H1 (cell line): ENCODE results near the gene NBAS. TPM values are rescaled to one million over a fixed set of nuclear protein-coding genes. Genes with fewer than 3 reads are reported as not detected.

ENCODE experiments used
- CTCF ChIA-PET: fragments of 300-600 bp; sonication (Branson Sonifier 250); formaldehyde crosslinking; loops from one replicate; lab custom pipeline; 2021; ENCODE audit not compliant: partially characterized antibody; lab: Charles Lee
- POLR2A ChIA-PET: fragments of 300-600 bp; sonication (Branson Sonifier 250); formaldehyde crosslinking; loops from one replicate; lab custom pipeline; 2021; ENCODE audit warnings: inconsistent platforms; ENCODE audit not compliant: partially characterized antibody; lab: Charles Lee
- DNase-seq, 2 experiments: peaks; one replicate each; pipeline versions ENCODE4 v3.0.0 to v3.0.0-alpha.2; 2010 to 2022; ENCODE audit warnings: low spot score in 2 of 2, low read depth in 1 of 2, mixed read lengths in 1 of 2
- FAIRE-seq: peaks from 2 replicates; lab custom pipeline; 2011; peaks lifted over from hg19 to GRCh38; lab: Jason Lieb, UNC
- H2AFZ ChIP-seq: 2 replicates; pipeline ENCODE4 v1.8.1; 2012; ENCODE audit warnings: low read length, inconsistent platforms
- H2AK5ac ChIP-seq: 2 replicates; pipeline ENCODE4 v1.6.1; 2013; ENCODE audit warnings: low read depth, low read length
- H2BK120ac ChIP-seq: replicated peaks from 2 replicates; pipeline ENCODE3; 2013; ENCODE audit warnings: low read depth, low read length, inconsistent platforms
- H2BK12ac ChIP-seq: 2 replicates; pipeline ENCODE4 v1.6.1; 2013; ENCODE audit warnings: low read depth, low read length
- H2BK15ac ChIP-seq: 2 replicates; pipeline ENCODE4 v1.6.1; 2013; ENCODE audit warnings: low read length
- H2BK20ac ChIP-seq: 2 replicates; pipeline ENCODE4 v1.6.1; 2013; ENCODE audit warnings: low read length
- H2BK5ac ChIP-seq: 2 replicates; pipeline ENCODE4 v1.6.1; 2013; ENCODE audit warnings: low read depth, low read length
- H3K14ac ChIP-seq: 2 replicates; pipeline ENCODE4 v1.6.1; 2013; ENCODE audit warnings: inconsistent platforms; ENCODE audit not compliant: insufficient read length
- H3K18ac ChIP-seq: 2 replicates; pipeline ENCODE4 v1.6.1; 2013; ENCODE audit warnings: low read length; ENCODE audit errors: extremely low read depth
- H3K23ac ChIP-seq: 2 replicates; pipeline ENCODE4 v1.6.1; 2013; ENCODE audit warnings: inconsistent platforms; ENCODE audit not compliant: insufficient read length
- H3K23me2 ChIP-seq: 2 replicates; pipeline ENCODE4 v1.6.1; 2013; ENCODE audit warnings: low read depth, low read length
- H3K27ac ChIP-seq: 2 replicates; pipeline ENCODE4 v1.6.1; 2011; ENCODE audit warnings: low read depth, low read length, inconsistent platforms
- H3K27me3 ChIP-seq, 4 experiments: replicated peaks in 1 of 4; 1 replicate in 1 of 4; 2 replicates in 3 of 4; pipeline versions ENCODE4 v1.6.1 to v1.8.1; 2011 to 2013; ENCODE audit warnings: low read length in 3 of 4, mild to moderate bottlenecking in 3 of 4, inconsistent platforms in 2 of 4, mixed read lengths in 2 of 4, moderate library complexity in 1 of 4; ENCODE audit not compliant: control insufficient read depth in 3 of 4, insufficient read depth in 3 of 4; ENCODE audit errors: extremely low read depth in 1 of 4
- H3K36me3 ChIP-seq, 4 experiments: 2 replicates each; pipeline versions ENCODE4 v1.6.1 to v1.8.1; 2011 to 2013; ENCODE audit warnings: mild to moderate bottlenecking in 4 of 4, low read length in 3 of 4, moderate library complexity in 2 of 4, control low read depth in 1 of 4, inconsistent platforms in 1 of 4; ENCODE audit not compliant: insufficient read depth in 4 of 4, control insufficient read depth in 2 of 4
- H3K4ac ChIP-seq: replicated peaks from 2 replicates; pipeline ENCODE3; 2013; ENCODE audit warnings: low read length, low read depth, mixed read lengths, inconsistent platforms; ENCODE audit not compliant: insufficient read length
- H3K4me1 ChIP-seq, 4 experiments: replicated peaks in 1 of 4; 1 replicate in 1 of 4; 2 replicates in 3 of 4; pipeline versions ENCODE4 v1.6.1 to v1.8.1; 2011 to 2013; ENCODE audit warnings: low read length in 3 of 4, inconsistent platforms in 2 of 4, mixed read lengths in 1 of 4; ENCODE audit not compliant: insufficient read depth in 4 of 4, control insufficient read depth in 3 of 4
- H3K4me2 ChIP-seq, 2 experiments: 2 replicates each; pipeline versions ENCODE4 v1.6.1 to v1.8.1; 2011 to 2013; ENCODE audit warnings: low read depth in 2 of 2, low read length in 2 of 2, control low read depth in 1 of 2, inconsistent platforms in 1 of 2, mild to moderate bottlenecking in 1 of 2; ENCODE audit not compliant: insufficient read depth in 1 of 2
- H3K4me3 ChIP-seq, 4 experiments: fragments of 200-600, 300-600 bp in 1 of 4; sonication (generic), shearing (Covaris generic), sonication (Bioruptor Twin) in 1 of 4; 2 replicates each; pipeline versions ENCODE4 v1.5.1 to v1.8.1; 2011 to 2016; ENCODE audit warnings: low read length in 4 of 4, low read depth in 3 of 4, control low read depth in 2 of 4, inconsistent platforms in 2 of 4, mild to moderate bottlenecking in 2 of 4, mixed read lengths in 1 of 4, moderate library complexity in 1 of 4; ENCODE audit not compliant: insufficient read depth in 2 of 4; ENCODE audit errors: extremely low read depth in 1 of 4
- H3K56ac ChIP-seq: replicated peaks from 2 replicates; pipeline ENCODE3; 2013; ENCODE audit warnings: low read depth, mild to moderate bottlenecking, mixed read lengths, low read length, inconsistent platforms; ENCODE audit not compliant: insufficient read length
- H3K79me1 ChIP-seq: 2 replicates; pipeline ENCODE4 v1.6.1; 2013; ENCODE audit warnings: low read depth, low read length, control low read depth
- H3K79me2 ChIP-seq, 2 experiments: 2 replicates each; pipeline versions ENCODE4 v1.6.1 to v1.8.1; 2012 to 2013; ENCODE audit warnings: low read length in 2 of 2, mild to moderate bottlenecking in 2 of 2, inconsistent platforms in 1 of 2; ENCODE audit not compliant: insufficient read depth in 2 of 2, control insufficient read depth in 1 of 2
- H3K9ac ChIP-seq, 4 experiments: replicated peaks in 1 of 4; 1 replicate in 1 of 4; 2 replicates in 3 of 4; pipeline versions ENCODE4 v1.6.1 to v1.8.1; 2011 to 2013; ENCODE audit warnings: low read depth in 3 of 4, low read length in 3 of 4, control low read depth in 2 of 4, mild to moderate bottlenecking in 2 of 4, moderate library complexity in 2 of 4, inconsistent platforms in 1 of 4; ENCODE audit errors: extremely low read depth in 1 of 4
- H3K9me3 ChIP-seq, 2 experiments: 2 replicates each; pipeline versions ENCODE4 v1.6.1 to v1.8.1; 2012 to 2013; ENCODE audit warnings: mild to moderate bottlenecking in 2 of 2, moderate library complexity in 2 of 2, control low read depth in 1 of 2, inconsistent platforms in 1 of 2, low read depth in 1 of 2, low read length in 1 of 2, mixed read lengths in 1 of 2; ENCODE audit not compliant: insufficient read depth in 2 of 2
- H4K20me1 ChIP-seq, 2 experiments: replicated peaks in 1 of 2; 2 replicates each; pipeline versions ENCODE3 to v1.8.1; 2011 to 2013; ENCODE audit warnings: inconsistent platforms in 2 of 2, low read length in 2 of 2, mild to moderate bottlenecking in 1 of 2; ENCODE audit not compliant: insufficient read depth in 2 of 2, control insufficient read depth in 1 of 2
- H4K5ac ChIP-seq: 2 replicates; pipeline ENCODE4 v1.6.1; 2013; ENCODE audit warnings: low read length, low read depth, mixed read lengths, inconsistent platforms; ENCODE audit not compliant: insufficient read length
- H4K8ac ChIP-seq: 2 replicates; pipeline ENCODE4 v1.8.0; 2013; ENCODE audit warnings: mild to moderate bottlenecking, moderate library complexity, low read length, inconsistent platforms; ENCODE audit not compliant: insufficient read depth; ENCODE audit errors: extremely low read depth
- H4K91ac ChIP-seq: replicated peaks from 2 replicates; pipeline ENCODE3; 2013; ENCODE audit warnings: low read length, mixed read lengths, inconsistent platforms; ENCODE audit not compliant: insufficient read length
- BACH1 ChIP-seq: IDR thresholded peaks from 2 replicates; pipeline ENCODE4 v1.6.1; 2012; ENCODE audit warnings: low read length, improper control_type of control experiment
- CBX8 ChIP-seq: fragments of 300-800, 300-1000 bp; sonication (generic); IDR thresholded peaks from 2 replicates; pipeline ENCODE4 v1.7.1; 2016; ENCODE audit warnings: low read depth, low read length, borderline replicate concordance
- EGR1 ChIP-seq: IDR thresholded peaks from 2 replicates; pipeline ENCODE4 v1.6.1; 2011; ENCODE audit warnings: low read depth, low read length, borderline replicate concordance
- GTF2F1 ChIP-seq: IDR thresholded peaks from 2 replicates; pipeline ENCODE4 v1.6.1; 2012; ENCODE audit warnings: low read depth, low read length, improper control_type of control experiment, borderline replicate concordance
- HDAC2 ChIP-seq, 2 experiments: fragments of 300-600 bp in 1 of 2; sonication (generic) in 1 of 2; IDR thresholded peaks; 2 replicates each; pipeline ENCODE4 v1.6.1; 2011 to 2012; ENCODE audit warnings: low read depth in 2 of 2, low read length in 2 of 2, mild to moderate bottlenecking in 2 of 2, moderate library complexity in 2 of 2, borderline replicate concordance in 1 of 2, inconsistent platforms in 1 of 2
- JUND ChIP-seq: IDR thresholded peaks from 2 replicates; pipeline ENCODE4 v1.6.1; 2011; ENCODE audit warnings: mild to moderate bottlenecking, improper control_type of control experiment, low read length
- KDM1A ChIP-seq: fragments of 200-600, 300-600 bp; sonication (generic); IDR thresholded peaks from 2 replicates; pipeline ENCODE4 v1.7.1; 2016; ENCODE audit warnings: mild to moderate bottlenecking, low read length, borderline replicate concordance
- NRF1 ChIP-seq: IDR thresholded peaks from 2 replicates; pipeline ENCODE4 v1.6.1; 2011; ENCODE audit warnings: mild to moderate bottlenecking, low read depth, low read length, improper control_type of control experiment
- SAP30 ChIP-seq: fragments of 300-600 bp; sonication (generic); IDR thresholded peaks from 2 replicates; pipeline ENCODE4 v1.7.1; 2012; ENCODE audit warnings: low read length, moderate library complexity, mild to moderate bottlenecking, inconsistent platforms; ENCODE audit not compliant: insufficient read depth, insufficient replicate concordance
- SIRT6 ChIP-seq: IDR thresholded peaks from one replicate; pipeline ENCODE4 v1.7.1; 2012; ENCODE audit warnings: low read length, inconsistent platforms
- SP1 ChIP-seq: IDR thresholded peaks from 2 replicates; pipeline ENCODE4 v1.6.1; 2011; ENCODE audit warnings: low read depth, low read length
- SUZ12 ChIP-seq: fragments of 200-600 bp; sonication (generic); IDR thresholded peaks from 2 replicates; pipeline ENCODE4 v1.6.1; 2012; ENCODE audit warnings: mild to moderate bottlenecking, inconsistent platforms, low read length, moderate library complexity, mixed read lengths
- TBP ChIP-seq: IDR thresholded peaks from 2 replicates; pipeline ENCODE4 v1.6.1; 2011; ENCODE audit warnings: low read depth, low read length, improper control_type of control experiment
- YY1 ChIP-seq: IDR thresholded peaks from 2 replicates; pipeline ENCODE4 v1.6.1; 2011; ENCODE audit warnings: low read depth, mild to moderate bottlenecking, low read length
- WGBS, 2 experiments: shearing (Covaris generic) in 1 of 2; methylation state at CpG; one replicate each; pipeline versions ENCODE4 v1.1.6 to v1.1.7; 2013 to 2015; ENCODE audit warnings: low lambda C conversion rate in 2 of 2, mixed read lengths in 2 of 2, inconsistent platforms in 1 of 2, low coverage in 1 of 2, missing lambda C conversion rate in 1 of 2; ENCODE audit not compliant: insufficient replicate concordance in 2 of 2, insufficient coverage in 1 of 2, insufficient read length in 1 of 2; ENCODE audit errors: extremely low coverage in 1 of 2, missing lambda C conversion rate in 1 of 2; 5-methylcytosine and 5-hydroxymethylcytosine counted together
- polyA plus RNA-seq, 7 experiments: library from polyadenylated mRNA; depleted of rRNA in 3 of 7; stranded (reverse) in 5 of 7; unstranded in 2 of 7; fragments of >200 nt in 5 of 7; fragments of 200-250 nt in 2 of 7; gene quantifications; 1 replicate in 5 of 7; 2 replicates in 1 of 7; 4 replicates in 1 of 7; pipeline versions ENCODE4 v1.2.1 to v1.2.3, GENCODE V29; 2011 to 2013; ENCODE audit warnings: missing spikeins in 2 of 7, mixed read lengths in 2 of 7
- total RNA-seq: library from RNA; stranded (reverse); fragmentation: NEBNext Ultra II Directional; extraction: Animal tissue kit (Norgen Biotek cat#: 25700); gene quantifications from 2 replicates; pipeline ENCODE4 v1.2.1, GENCODE V29; 2021
- TF ChIP-seq, protein P1 (sequence below): IDR thresholded peaks from 2 replicates; pipeline ENCODE4 v1.6.1; 2012; ENCODE audit warnings: inconsistent platforms

The NBAS gene
- total and polyA plus RNA-seq, 2 of the 8 experiments (the other 6 are each of a cell fraction or from before 2014, with no cell fraction given) = 19.6 to 34.8 TPM

- Histone ChIP-seq H4K20me1 (peaks cover 0 to 1% of the 10 kb centered on the region in 2 experiments), H3K27ac (no peak overlapping the region), H2BK5ac (no peak overlapping the region), H3K56ac (no peak overlapping the region), H2BK120ac (no peak overlapping the region), H3K4me3 (no peak overlapping the region), H2BK20ac (no peak overlapping the region), H4K8ac (no peak overlapping the region), H3K18ac (no peak overlapping the region), H2AFZ (no peak overlapping the region), H3K23ac (no peak overlapping the region), H3K4ac (no peak overlapping the region), H3K9ac (no peak overlapping the region), H2BK15ac (no peak overlapping the region), H3K9me3 (no peaks in the 10 kb centered on the region), H3K4me1 (no peaks in the 10 kb centered on the region), H4K91ac (no peak overlapping the region), H2AK5ac (no peak overlapping the region), H3K23me2 (peaks cover 6% of the 10 kb centered on the region), H3K4me2 (no peak overlapping the region), H3K14ac (no peak overlapping the region), H3K79me2 (peaks cover 0 to 18% of the 10 kb centered on the region in 2 experiments; a peak in 2 of 4 replicates), H3K79me1 (no peaks in the 10 kb centered on the region), H2BK12ac (no peak overlapping the region), H3K27me3 (no peaks in the 10 kb centered on the region), H3K36me3 (peaks cover 0 to 2% (median 0%) of the 10 kb centered on the region in 4 experiments; a peak in 1 of 8 replicates), H4K5ac (no peak overlapping the region)
- ChIA-PET POLR2A (no interaction called here), CTCF (interaction anchor here (4.4 kb wide), 1 partner anchor 9 kb away, joined by 18 read pairs; no protein-coding TSS in a partner anchor)
- DNase-seq = no peak
- FAIRE-seq = no peak
- 92% methylated on average over 3 of the region's 3 CpGs; no CpG with 5 or more reads in 1 of the 2 experiments for WGBS, 2 experiments
- TF ChIP-seq YY1 = no peak
- TF ChIP-seq BACH1 = no peak
- no peak for TF ChIP-seq GTF2F1
- TF ChIP-seq SAP30 = no peak
- no peak for TF ChIP-seq CBX8
- TF ChIP-seq TBP = no peak
- no peak for TF ChIP-seq SP1
- TF ChIP-seq, protein P1, sequence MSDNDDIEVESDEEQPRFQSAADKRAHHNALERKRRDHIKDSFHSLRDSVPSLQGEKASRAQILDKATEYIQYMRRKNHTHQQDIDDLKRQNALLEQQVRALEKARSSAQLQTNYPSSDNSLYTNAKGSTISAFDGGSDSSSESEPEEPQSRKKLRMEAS = no peak
- TF ChIP-seq KDM1A = no peak
- TF ChIP-seq NRF1 = no peak
- TF ChIP-seq EGR1 = no peak
- TF ChIP-seq HDAC2 (IDR thresholded peaks at IDR 0.05; ENCODE audit: borderline replicate concordance in 1 of 2, low read depth in 2 of 2, low read length in 2 of 2) = no peak
- TF ChIP-seq SUZ12 = no peak
- no peak for TF ChIP-seq JUND
- no peak for TF ChIP-seq SIRT6
These were observed 5.4 kb downstream of the NBAS start for GRCh38 chr2:15555760-15556193.
